AG08395 (cell line): ENCODE measurements around the gene MAP3K19.
A peak's percentile ranks its signal among the peaks of the same experiment; 100 is the strongest.
"Not testable (repeated sequence)": the region's sequence is repeated elsewhere in the genome, so short reads cannot be mapped to it uniquely, and the experiment has no call there.

ENCODE experiments used
- DNase-seq: peaks from one replicate; pipeline ENCODE4 v3.0.0; 2012; ENCODE audit warnings: mixed read lengths, low spot score

The MAP3K19 gene

GRCh38 chr2:135050684-135051083 is 3.4 kb upstream of the MAP3K19 start:
- DNase-seq, result no peak

- no peak for DNase-seq
These were observed 2.9 kb upstream of the MAP3K19 start for GRCh38 chr2:135050132-135050531.

- DNase-seq, result no peak
These were observed 875 bp upstream of the MAP3K19 start for GRCh38 chr2:135048122-135048521.

- DNase-seq, result no peak
These were observed 3.9 kb downstream of the MAP3K19 start for GRCh38 chr2:135043345-135043744.

GRCh38 chr2:135037831-135038230 is 9.4 kb downstream of the MAP3K19 start:
- no peak for DNase-seq

- DNase-seq, result not testable (repeated sequence)
These were observed 14.0 kb downstream of the MAP3K19 start for GRCh38 chr2:135033216-135033615.

- peak; percentile 50 for DNase-seq
These were observed 16.4 kb downstream of the MAP3K19 start for GRCh38 chr2:135030826-135031225.

GRCh38 chr2:135029481-135030134 is 17.6 kb downstream of the MAP3K19 start:
- no peak for DNase-seq

GRCh38 chr2:135023886-135024485 is 23.3 kb downstream of the MAP3K19 start:
- no peak for DNase-seq

GRCh38 chr2:135022952-135023880 is 24.0 kb downstream of the MAP3K19 start:
- no peak for DNase-seq

GRCh38 chr2:135021618-135022017 is 25.6 kb downstream of the MAP3K19 start:
- no peak for DNase-seq

GRCh38 chr2:135011633-135012032 is 35.6 kb downstream of the MAP3K19 start:
- DNase-seq, result no peak

- no peak for DNase-seq
These were observed 36.9 kb downstream of the MAP3K19 start for GRCh38 chr2:135010200-135010942.

GRCh38 chr2:135009339-135009738 is 37.9 kb downstream of the MAP3K19 start:
- no peak for DNase-seq

- DNase-seq, result no peak
These were observed 41.5 kb downstream of the MAP3K19 start for GRCh38 chr2:135005753-135006152.

- DNase-seq, result peak; percentile 87
These were observed 43.1 kb downstream of the MAP3K19 start for GRCh38 chr2:135004005-135004746.

GRCh38 chr2:135002836-135003235 is 44.4 kb downstream of the MAP3K19 start:
- DNase-seq, result no peak

GRCh38 chr2:134999521-134999920 is 47.7 kb downstream of the MAP3K19 start:
- DNase-seq, result no peak

GRCh38 chr2:134988994-134989605 is 58.1 kb downstream of the MAP3K19 start:
- DNase-seq, result peak; percentile 37

- no peak for DNase-seq
These were observed 62.2 kb downstream of the MAP3K19 start for GRCh38 chr2:134985061-134985460.

- DNase-seq, result no peak
These were observed 64.6 kb downstream of the MAP3K19 start for GRCh38 chr2:134982603-134983002.
